A549 (cell line): ENCODE results near the gene MAB21L3.

Experiments
- BHLHE40 ChIP-seq: IDR thresholded peaks from 2 replicates; pipeline ENCODE4 v1.6.1; 2012; ENCODE audit warnings: low read depth, low read length, inconsistent platforms
- CTCF ChIP-seq: fragments of >200 bp; sonication (Bioruptor Twin); formaldehyde crosslinking; IDR thresholded peaks from 3 replicates; pipeline ENCODE4 v1.5.1; 2016
- EP300 ChIP-seq, 2 experiments: fragments of >200 bp; sonication (Bioruptor Twin); formaldehyde crosslinking; IDR thresholded peaks; 2 replicates in 1 of 2; 3 replicates in 1 of 2; pipeline ENCODE4 v1.6.1; 2016 to 2017
- ESRRA ChIP-seq: fragments of 150-350 bp; IDR thresholded peaks from 2 replicates; pipeline ENCODE4 v1.6.1; 2014; ENCODE audit warnings: mild to moderate bottlenecking, low read length, borderline replicate concordance
- HDAC2 ChIP-seq: fragments of 200-600 bp; sonication (generic); IDR thresholded peaks from 2 replicates; pipeline ENCODE4 v1.6.1; 2016
- KDM1A ChIP-seq: fragments of 200-600 bp; sonication (generic); IDR thresholded peaks from 2 replicates; pipeline ENCODE4 v1.6.1; 2016; ENCODE audit warnings: low read depth, mild to moderate bottlenecking
- POLR2A ChIP-seq: IDR thresholded peaks from 2 replicates; pipeline ENCODE4 v1.6.1; 2012; ENCODE audit warnings: mild to moderate bottlenecking, low read length
- RCOR1 ChIP-seq: fragments of 150-350 bp; IDR thresholded peaks from 2 replicates; pipeline ENCODE4 v1.6.1; 2014; ENCODE audit warnings: antibody characterized with exemption, low read length, low read depth
- SREBF2 ChIP-seq: fragments of 450-650 bp; IDR thresholded peaks from 2 replicates; pipeline ENCODE4 v1.6.1; 2014; ENCODE audit warnings: mild to moderate bottlenecking, moderate library complexity
- TP53 ChIP-seq: fragments of 250-450 bp; sonication (Bioruptor Pico); IDR thresholded peaks from 2 replicates; pipeline ENCODE4 v1.5.0; 2021; ENCODE audit warnings: mild to moderate bottlenecking, moderate library complexity

- TF ChIP-seq RCOR1 (no peak), CTCF (no peak), ESRRA (no peak), BHLHE40 (no peak), EP300 (IDR thresholded peaks at IDR 0.05) (no peak), POLR2A (no peak), TP53 (CRISPR knock-in tag) (no peak), HDAC2 (no peak), KDM1A (no peak), SREBF2 (no peak)
Measured at GRCh38 chr1:116182019-116182714, 71.0 kb downstream of the MAB21L3 start.
